GM18517 (cell line): ENCODE data around the gene PTPRN2.

ENCODE experiments used
- ATAC-seq: cut with Tn5 transposase; IDR thresholded peaks from one replicate; pipeline ENCODE4 v1.9.1; 2021; ENCODE audit warnings: mild to moderate bottlenecking, moderate library complexity; ENCODE audit not compliant: unreplicated experiment

The PTPRN2 gene

DNA sequence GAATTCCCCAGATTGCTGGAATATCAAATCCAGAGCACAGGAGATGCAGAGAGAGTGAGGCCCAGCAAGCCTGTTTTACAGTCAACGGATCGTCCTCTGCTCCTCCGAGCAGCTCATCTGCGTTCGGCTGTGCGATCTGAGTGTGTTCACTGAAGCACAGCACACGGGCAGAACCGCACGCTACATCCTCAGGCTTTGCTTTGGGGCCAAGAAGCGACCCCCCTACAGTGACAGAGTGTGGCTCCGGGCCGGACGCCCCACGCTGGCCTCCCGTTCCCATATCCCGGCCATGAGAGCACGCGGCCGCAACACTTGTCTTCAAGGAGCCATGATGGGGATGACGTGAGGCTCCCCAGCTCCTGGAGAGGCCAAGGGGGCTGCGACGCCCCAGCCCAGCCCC, 819.4 kb downstream of the PTPRN2 start:
- no peak for ATAC-seq

DNA sequence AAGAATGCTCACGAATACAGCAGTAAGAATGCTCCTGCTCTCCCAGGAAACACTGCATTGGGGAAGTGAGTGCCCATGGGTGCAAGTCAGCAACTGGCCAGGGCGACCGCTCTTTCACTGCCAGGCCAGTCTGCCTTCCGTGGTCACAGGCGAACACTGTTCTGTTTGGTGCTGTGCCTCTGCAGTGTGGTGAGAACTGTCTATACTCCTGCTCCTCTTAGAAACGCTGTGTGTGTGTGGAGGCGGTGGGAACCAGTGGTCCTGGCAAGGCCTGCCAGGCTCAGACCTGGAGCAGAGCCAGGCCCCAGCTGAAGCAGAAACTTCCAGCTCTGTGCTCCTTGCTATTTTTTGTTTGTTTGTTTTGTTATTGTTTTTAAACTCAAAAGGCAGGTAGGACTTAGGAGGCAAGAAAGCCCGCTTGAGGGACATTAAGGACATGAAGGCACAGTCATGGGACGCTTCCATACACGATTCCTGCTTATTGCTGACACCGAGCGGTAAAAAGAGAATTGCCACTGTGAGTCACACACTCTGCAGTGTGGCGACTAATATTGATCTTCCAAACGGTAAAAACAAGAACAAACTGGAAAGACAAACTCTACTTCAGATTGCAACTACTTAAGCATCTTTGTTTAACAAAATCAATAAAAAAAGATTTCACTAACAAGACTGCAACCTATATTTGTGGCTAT, 820.0 kb downstream of the PTPRN2 start:
- no peak for ATAC-seq

DNA sequence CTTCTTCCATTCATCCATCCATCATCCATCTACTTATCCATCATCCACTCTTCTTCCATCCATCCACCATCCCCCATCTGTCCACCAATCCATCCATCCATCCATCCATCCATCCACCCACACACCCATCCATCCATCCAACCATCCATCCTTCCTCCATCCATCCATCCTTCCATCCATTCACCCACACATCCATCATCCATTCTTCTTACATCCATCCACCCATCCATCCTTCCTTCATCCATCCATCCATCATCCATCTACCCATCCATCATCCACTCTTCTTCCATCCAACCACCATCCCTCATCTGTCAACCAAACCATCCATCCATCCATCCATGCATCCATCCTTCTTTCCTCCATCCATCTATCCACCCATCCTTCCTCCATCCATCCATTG, 821.5 kb downstream of the PTPRN2 start:
- ATAC-seq = no peak

DNA sequence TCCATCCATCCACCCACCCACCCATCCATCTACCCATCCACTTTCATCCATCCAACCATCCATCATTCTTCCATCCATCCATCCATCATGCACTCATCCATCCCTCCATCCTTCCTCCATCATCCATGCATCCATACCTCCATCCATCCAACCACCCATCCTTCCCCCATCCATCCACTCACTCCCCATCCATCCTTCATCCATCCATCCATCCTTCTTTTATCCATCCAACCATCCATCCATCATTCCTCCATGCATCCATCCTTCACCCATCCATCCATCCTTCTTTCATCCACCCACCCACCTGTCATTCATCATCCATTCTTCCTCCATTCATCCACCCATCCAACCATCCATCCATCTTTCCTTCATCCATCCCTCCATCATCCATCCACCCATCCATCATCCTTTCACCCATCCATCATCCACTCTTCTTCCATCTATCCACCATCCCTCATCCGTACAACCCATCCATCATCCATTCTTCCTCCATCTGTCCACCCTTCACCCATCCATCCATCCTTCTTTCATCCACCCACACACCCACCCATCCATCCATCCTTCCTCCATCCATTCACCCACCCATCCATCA, 822.6 kb downstream of the PTPRN2 start:
- ATAC-seq = no peak

DNA sequence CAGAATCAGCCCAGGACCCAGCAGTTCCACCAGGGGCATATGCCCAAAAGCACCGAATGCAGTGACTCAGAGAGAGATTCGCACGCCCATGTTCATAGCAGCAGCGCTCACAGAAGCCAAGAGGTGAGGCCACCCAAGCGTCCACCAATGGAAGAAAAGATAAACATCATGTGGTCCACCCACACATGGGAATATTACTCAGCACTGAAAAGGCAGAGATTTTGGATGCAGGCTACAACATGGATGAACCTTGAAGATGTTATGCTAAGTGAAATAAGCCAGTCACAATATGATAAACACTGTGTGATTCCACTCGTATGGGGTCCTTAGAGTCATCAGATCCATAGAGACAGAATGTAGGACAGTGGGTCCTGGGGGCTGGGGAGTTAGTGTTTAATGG, 823.4 kb downstream of the PTPRN2 start:
- no peak for ATAC-seq

DNA sequence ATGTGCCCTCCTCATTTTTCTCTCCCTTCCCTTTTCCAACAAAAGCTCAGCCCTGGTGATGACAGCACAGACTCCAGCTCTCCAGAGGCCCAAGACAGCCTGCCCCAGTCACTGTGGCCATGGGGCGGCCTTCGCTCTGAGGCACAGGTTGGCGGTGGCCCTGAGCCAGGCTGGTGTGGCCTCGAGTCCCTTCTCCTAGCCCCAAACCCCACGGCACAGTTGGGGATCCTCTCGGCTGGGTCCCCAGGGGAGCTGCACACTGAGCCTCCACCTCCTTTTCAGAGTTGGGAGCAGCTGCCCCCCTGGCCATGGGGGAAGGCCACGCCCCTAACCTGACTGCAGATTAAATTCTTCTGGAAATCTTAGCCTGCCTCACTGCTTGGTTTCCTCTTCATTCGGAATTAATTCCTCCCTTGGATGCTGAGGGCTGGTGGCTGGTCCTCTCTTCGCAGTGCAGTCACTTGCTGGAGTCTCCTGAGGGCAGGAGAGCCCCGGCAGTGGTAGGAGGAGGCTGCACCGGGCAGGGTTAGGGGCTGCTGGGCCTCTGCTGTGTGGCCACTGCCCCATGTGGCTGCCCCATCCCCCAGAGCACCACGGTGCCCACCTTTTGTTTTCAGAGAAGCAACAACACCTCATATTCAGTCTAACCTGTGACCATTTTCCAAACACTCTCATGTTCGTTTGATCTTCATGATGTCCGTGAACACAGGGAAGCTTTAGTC, 824.2 kb downstream of the PTPRN2 start:
- no peak for ATAC-seq

DNA sequence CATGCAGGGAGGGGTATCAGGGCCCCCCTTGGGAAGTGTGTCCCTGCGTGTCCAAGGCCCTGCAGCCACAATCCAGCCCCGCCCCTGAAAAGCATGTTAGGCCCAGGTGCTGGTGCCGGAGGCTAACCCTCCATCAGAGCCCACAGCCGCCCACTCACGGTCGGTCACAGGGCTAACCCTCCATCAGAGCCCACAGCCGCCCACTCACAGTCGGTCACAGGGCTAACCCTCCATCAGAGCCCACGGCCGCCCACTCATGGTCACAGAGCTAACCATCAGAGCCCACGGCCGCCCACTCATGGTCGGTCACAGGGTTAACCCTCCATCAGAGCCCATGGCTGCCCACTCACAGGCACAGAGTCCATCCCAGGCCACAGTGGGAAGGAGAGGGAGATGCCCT, 824.8 kb downstream of the PTPRN2 start:
- ATAC-seq = no peak

DNA sequence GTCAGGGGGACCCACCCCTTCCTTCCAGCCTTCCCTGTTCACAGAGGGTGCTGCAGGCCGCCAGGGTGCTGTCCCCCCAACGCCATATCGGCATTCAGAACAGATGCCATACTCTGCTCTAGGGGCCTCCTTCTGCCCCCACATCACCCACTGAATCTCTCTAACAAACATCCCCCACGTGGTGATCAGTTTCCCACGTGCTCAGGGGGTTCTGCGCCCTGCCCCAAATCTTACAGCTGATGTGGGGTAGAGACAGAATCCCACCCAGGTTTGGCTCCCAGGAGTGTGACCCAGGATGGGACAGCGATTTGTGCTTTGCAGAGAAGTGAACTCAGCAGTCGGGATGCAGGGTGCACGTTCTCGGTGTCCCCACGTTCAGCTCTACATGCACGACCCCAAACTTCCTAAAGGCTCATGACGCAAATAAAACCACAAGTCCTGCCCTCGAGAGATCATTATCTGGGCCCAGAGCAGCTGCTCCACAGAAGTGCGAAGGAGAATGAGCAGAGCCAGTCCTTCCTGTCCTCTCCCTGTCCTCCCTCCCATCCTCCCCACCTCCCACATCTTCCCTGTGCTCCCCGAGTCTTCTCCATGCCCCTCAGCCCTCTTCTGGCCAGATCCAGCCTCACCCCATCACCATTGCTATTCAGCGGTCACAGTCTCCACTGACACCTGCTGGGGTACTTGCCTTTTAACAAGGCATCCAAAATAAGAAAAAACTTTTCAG, 827.5 kb downstream of the PTPRN2 start:
- no peak for ATAC-seq

DNA sequence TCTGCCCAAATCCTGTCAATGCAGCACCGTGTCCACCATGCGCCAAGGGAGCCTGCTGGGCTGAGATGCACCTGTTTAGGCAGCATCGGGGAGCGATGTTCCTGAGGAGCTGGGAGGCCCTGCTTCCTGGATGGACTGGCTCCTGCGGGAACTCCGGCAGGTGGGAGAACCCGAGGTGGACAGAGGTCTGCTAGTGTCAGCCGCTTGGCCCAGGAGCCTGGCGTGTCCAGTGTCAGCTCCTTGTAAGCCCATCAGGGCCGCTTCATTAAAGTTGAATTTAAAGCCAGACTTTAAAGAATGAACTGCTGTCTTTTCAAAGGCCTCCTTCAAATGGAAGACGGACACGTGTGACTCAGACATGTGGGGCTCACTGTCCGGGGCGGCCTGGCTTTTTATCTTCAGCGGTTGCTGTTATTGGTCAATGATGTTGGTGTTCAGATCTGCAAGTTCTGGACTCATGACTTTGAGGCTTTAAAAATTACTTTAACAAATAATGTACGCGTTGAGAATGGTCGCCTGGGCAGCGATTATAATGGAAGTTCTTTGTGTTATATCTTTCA, 828.3 kb downstream of the PTPRN2 start:
- no peak for ATAC-seq

DNA sequence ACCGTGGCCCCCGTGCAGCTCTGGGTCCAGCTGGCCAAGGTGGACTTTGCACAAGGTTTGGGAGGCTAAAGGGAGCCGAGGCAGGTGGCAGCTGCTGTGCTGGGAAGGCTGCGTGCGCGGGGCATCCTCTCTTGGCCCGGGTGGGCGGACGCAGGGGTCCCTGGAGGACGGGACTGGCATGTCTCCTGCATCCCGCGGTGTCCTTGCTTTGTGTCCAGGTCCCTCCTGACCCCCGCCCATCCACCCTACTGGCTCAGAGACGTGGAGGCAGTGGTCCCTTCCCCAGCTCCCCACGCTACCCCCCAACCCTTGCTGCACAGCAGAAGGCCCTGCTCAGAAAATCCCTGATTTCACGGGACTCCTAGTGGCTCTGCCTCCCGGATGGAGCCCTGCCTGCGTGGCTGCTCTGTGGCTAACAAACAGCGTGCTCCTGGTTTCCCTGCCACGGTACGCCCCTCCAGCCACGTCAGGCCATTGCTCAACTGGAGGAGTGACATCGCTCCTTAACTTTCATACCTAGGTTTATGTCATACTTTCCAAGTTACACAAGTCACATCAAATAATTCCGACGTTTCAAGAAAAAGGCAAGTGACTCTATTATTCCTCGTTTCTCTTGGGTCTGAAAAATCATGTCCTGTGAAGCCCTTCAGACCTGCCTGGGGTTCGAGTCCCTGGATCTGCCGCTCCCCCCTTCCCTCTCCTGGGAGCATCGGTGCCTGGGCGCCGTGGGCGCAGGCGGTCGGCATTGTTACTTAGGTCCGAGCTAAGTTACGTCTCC, 829.0 kb downstream of the PTPRN2 start:
- ATAC-seq = no peak

DNA sequence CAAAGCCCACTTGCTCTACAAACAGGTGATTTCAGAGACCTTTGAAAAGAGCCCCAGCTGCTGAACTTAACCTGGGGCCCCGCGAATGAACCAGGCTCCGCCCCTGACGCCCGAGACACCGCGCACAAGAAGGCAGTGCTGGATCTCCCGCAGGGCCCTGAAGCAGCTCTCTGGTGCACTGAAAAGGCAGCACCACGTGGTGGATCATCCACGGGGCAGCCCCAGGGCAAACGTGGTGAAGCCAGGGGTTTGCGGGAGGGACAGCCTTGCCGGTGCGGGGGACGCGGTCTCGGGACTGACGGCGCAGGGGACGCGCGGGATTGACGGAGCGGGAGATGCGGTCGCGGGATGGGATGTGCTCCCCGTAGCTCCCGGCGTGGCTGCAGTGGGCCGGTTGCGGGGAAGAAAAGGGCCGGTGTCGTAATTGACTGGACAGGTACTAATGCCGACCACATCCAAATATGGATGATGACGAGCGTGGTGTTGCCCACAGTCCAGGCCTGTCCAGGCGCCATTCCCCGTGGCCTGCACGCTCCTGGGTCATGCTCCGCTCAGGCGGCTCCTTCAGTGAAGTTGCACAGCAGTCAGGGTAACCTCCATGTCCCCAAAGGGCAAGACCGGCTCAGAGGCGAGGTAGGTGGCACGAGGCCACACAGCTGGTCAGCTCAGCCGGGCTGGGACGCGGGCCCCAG, 829.7 kb downstream of the PTPRN2 start:
- ATAC-seq = no peak

DNA sequence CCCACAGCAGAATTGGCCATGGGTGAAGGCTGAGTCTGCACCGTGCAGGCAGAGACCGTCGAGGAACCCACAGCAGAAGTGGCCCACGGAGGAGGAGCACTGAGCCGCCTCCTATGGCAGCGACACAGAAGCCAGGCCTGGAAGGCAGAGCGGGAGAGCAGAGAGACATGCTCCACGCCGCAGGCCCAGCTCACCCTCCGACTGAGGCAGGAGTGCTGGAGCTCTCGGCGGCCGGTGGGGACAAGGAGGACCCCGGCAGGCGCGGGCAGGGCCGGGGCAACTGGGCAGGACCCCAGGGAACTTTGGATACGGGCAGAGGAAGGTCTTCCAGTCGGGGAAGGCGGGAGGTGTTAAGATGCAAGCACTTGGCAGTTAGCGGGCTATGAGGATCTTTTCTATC, 830.4 kb downstream of the PTPRN2 start:
- no peak for ATAC-seq

DNA sequence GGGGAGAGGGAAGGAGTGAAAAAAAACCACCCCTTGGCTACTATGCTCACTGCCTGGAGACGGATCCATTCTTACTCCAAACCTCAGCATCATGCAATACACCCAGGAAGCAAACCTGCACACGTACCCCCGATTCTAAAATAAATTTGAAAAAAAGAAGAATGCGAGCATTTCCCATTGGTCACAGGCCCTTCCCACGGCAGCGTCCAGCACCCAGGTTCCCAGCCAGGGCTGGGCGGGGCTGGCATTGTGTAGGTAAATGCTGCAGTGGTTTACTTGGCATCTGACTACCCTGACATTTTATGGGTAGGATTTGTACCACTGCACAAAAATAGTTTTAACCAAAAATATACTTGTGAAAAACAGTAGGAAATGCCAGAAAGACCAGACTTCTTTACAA, 831.9 kb downstream of the PTPRN2 start:
- no peak for ATAC-seq

DNA sequence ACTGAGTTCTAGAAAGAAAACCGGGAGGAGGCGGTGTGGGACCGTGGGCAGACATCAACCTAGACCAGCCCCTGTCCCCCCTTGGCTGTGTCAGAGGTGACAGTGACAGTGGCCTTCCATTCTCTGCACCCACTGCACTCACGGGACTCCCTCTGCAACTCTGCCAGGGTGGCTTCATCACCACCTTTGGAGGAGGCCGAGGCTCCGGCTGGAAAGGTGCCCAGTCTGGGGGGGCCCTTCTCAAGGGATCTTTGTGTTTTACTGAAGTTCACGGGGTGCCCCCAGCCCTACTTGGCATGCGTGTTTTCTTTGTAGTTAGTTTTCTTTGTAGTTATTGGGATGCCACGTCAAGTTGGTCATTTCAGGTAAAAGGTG, 833.2 kb downstream of the PTPRN2 start:
- ATAC-seq = no peak

DNA sequence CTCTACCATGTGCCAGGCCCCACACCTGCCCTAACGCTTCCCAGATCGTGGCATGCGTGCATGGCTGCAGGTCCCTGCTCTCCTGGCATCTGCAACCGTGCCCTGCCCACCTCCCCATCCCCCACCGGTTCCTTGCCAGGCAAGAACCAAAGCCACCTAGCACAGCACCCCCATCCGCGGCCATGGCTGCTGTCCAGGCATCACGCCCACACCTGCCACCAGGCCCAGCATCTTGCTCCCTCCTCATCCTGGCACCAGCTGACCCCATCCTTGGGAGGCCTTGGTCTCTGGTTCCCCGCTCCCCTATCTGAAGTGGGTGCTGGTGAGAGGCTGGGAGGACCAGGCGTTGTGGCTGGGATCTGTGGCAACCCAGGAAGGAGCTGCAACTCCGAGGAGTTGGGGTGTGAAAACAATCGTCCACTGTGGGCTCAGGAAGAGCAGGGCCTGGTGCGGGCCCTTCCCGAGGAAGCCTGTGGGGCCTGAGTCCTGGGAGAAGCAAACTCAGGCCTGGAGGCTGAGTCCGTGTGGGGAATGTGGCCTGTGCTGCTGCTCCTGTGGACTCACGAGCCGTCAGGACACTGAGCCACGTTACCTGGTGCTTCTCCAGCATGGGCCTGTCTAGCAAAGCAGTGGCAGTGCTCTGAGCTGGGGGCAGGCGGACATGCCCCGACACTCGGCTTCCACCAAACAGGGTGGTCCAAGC, 833.8 kb downstream of the PTPRN2 start:
- no peak for ATAC-seq

DNA sequence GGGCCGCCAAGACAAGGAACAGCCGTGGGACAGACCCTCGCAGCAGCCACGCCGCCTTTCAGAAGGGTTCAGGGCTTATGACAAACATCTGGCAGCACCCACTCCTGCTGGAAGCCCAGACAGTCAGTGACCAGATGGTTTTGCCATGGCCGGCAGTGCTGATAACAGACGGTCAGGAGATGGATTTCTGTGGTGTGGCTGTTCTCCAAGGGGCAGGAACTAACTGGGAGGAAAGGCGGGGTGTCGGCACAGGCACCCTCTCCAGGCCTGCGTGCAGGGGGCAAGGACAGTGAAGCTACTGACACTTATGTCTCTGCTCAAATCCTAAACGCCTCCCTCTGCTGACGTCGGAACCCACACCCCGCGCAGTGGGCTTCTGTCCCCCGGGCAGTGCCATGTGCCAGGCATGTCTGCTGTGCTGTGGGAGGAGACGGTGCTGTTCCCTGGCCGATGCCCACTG, 834.8 kb downstream of the PTPRN2 start:
- no peak for ATAC-seq

DNA sequence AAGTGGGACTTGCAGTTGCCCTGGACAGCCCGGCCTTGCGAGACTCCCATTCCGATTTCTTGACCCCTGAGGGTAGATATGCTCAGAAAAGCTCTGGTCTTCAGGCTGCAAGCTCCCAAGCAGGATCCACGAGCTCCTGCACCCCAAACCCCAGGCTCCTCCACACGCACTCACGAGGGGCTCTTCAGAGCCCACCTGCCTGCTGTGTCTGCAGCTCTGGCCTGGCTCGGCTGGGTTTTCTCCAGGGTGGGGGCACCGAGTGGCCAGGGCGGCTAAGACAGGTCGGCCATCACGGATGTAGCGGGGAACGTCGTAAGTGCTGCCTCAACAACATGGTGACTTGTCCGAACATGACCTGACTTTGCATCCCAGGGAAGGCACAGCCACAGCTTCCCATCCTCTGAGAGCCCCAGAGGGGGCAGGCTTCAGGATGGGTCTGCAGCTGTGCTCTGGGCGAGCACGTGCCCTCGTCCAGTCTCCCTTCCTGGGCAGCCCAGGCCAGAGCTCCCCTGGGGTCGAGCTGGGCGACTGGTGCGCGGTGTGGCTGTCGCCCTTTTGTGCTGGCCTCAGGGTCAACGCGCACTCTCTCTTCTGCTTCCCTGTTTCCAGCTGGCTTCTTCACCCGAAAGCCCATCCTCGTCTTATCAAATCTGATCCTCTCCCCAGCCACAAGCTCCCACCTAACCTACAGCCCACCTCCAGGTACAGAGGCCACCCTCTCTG, 835.5 kb downstream of the PTPRN2 start:
- no peak for ATAC-seq

DNA sequence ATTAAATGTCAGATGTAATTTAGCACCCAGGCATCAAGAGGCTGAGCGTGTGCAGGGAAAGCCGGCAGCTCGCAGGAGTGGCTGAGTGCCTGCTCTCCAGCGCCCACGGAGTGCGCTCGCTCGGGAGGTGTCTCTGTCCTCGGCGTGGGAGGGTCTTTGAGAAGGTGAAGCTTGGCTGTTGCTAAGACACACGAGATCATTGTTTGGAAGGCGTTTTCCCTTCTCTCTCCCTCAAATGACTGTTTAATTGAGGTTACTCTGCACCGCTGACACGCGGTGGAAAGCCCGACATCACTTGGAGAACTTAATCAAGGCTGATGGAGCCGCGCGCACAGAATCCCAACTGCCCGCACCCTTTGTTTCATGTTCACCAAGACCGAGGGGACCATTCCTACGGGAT, 836.2 kb downstream of the PTPRN2 start:
- no peak for ATAC-seq

DNA sequence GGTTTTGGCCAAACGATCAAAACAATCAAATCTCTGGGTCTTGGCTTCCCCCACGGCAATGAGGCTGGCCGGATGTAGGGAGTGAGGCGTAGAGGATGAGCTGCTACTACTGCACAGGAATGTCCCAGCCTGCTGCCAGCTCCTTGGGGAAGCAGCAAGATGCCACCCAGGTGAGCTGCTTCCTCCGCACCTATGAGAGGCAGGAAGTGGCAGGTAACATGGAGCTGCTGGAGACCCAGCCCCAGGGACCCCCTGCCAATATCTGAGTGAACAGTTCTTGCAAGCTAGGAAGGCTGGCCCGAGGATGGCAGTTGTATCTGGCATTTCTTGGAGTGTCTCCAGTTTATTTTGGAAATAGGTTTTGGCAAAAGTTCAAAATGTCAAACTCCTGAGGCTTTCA, 837.3 kb downstream of the PTPRN2 start:
- no peak for ATAC-seq
